ENCODE data around the gene CDH23. TPM values are rescaled to one million over a fixed set of nuclear protein-coding genes. Genes with fewer than 3 reads are reported as not detected.

The CDH23 gene
- total RNA-seq, 1 donor from 2014 or later, result 0.29 TPM

DNA sequence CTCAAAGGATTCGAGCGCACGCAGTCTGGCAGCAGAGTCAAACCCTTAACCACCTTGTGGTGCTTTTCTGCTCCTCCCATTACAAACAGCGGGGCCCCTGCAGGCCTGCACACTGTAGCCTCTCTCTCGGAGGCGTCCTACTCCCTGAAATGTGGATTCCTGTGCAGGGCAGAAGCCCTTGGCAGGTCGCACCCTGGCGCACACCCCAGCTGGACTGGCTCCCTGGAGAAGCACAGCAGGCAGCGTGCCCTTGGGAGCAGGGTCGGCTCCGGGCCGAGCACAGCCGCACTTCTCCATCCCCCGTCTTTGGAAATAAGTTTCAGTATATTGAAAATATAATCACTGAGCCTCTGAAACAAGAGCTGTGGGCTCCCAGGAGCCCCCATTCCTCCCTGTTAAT lies 178.7 kb downstream of the CDH23 start:
- TF ChIP-seq CTCF (IDR thresholded peaks at IDR 0.05), result no peak
- no peaks in the 10 kb centered on the region for H3K9me3 Mint-ChIP-seq
- H3K27ac Mint-ChIP-seq, result no peak overlapping the region
- DNase-seq (no peak), ATAC-seq (ENCODE audit: low read depth) (no peak)
- H3K4me1 Mint-ChIP-seq, result no peaks in the 10 kb centered on the region
- H3K36me3 Mint-ChIP-seq (ENCODE audit: low read depth), result no peaks in the 10 kb centered on the region
- peaks cover 5% of the 10 kb centered on the region for H3K27me3 Mint-ChIP-seq
- POLR2A ChIA-PET, result no interaction called here
- no peak overlapping the region for H3K4me3 Mint-ChIP-seq
- CTCF ChIA-PET, result no interaction called here
- intact Hi-C loops (cut with micrococcal nuclease), result no loop called here

- no peak overlapping the region for H3K4me3 Mint-ChIP-seq
- ChIA-PET POLR2A (no interaction called here), CTCF (no interaction called here)
- ATAC-seq (ENCODE audit: low read depth) (no peak), DNase-seq (no peak)
- no peaks in the 10 kb centered on the region for H3K4me1 Mint-ChIP-seq
- TF ChIP-seq CTCF (IDR thresholded peaks at IDR 0.05), result no peak
- intact Hi-C loops (cut with micrococcal nuclease), result no loop called here
- H3K27ac Mint-ChIP-seq, result no peak overlapping the region
- H3K9me3 Mint-ChIP-seq, result no peaks in the 10 kb centered on the region
- H3K27me3 Mint-ChIP-seq, result peaks cover 5% of the 10 kb centered on the region
- no peaks in the 10 kb centered on the region for H3K36me3 Mint-ChIP-seq (ENCODE audit: low read depth)
These were observed 179.4 kb downstream of the CDH23 start for GRCh38 chr10:71575934-71576801.

DNA sequence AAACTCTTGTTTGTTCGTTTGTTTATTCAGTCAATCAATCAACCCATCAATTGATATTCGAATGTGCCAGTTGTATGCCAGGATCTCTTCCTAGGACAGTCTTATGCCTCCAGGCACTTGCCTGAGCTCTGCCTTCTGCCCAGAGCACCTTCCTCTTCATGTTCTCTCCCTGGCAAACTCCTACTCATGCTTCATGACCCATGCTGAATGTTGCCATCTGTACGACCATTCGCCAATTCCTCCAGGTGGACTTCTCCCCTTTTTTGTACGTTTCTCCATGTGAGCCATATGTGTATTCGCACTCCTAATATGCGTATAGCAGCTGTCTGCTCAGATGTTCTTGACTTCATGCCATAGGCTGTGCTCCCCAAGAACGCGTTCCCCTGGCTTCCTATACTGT lies 180.1 kb downstream of the CDH23 start:
- Mint-ChIP-seq H3K36me3 (ENCODE audit: low read depth) (no peaks in the 10 kb centered on the region), H3K27me3 (peaks cover 5% of the 10 kb centered on the region), H3K4me1 (no peaks in the 10 kb centered on the region), H3K27ac (no peak overlapping the region), H3K4me3 (no peak overlapping the region), H3K9me3 (no peaks in the 10 kb centered on the region)
- POLR2A ChIA-PET, result no interaction called here
- ATAC-seq (ENCODE audit: low read depth) (no peak), DNase-seq (no peak)
- intact Hi-C loops (cut with micrococcal nuclease), result no loop called here
- CTCF ChIA-PET, result no interaction called here
- no peak for TF ChIP-seq CTCF (IDR thresholded peaks at IDR 0.05)

- ATAC-seq (ENCODE audit: low read depth), result no peak
- H3K9me3 Mint-ChIP-seq, result no peaks in the 10 kb centered on the region
- CTCF ChIA-PET, result interaction anchor here (2.2 kb wide), 1 partner anchor 8 kb away, joined by 8 read pairs; no protein-coding TSS in a partner anchor
- POLR2A ChIA-PET, result no interaction called here
- intact Hi-C loops (cut with micrococcal nuclease), result no loop called here
- peaks cover 5% of the 10 kb centered on the region for H3K27me3 Mint-ChIP-seq
- no peak for DNase-seq
- H3K27ac Mint-ChIP-seq, result no peak overlapping the region
- TF ChIP-seq CTCF (IDR thresholded peaks at IDR 0.05), result no peak
- H3K4me3 Mint-ChIP-seq, result no peak overlapping the region
- H3K4me1 Mint-ChIP-seq, result no peaks in the 10 kb centered on the region
- H3K36me3 Mint-ChIP-seq (ENCODE audit: low read depth), result no peaks in the 10 kb centered on the region
These were observed 180.6 kb downstream of the CDH23 start for GRCh38 chr10:71577345-71577744.

- no peaks in the 10 kb centered on the region for H3K4me1 Mint-ChIP-seq
- TF ChIP-seq CTCF (IDR thresholded peaks at IDR 0.05), result no peak
- H3K4me3 Mint-ChIP-seq, result no peak overlapping the region
- no peaks in the 10 kb centered on the region for H3K36me3 Mint-ChIP-seq (ENCODE audit: low read depth)
- no peak overlapping the region for H3K27ac Mint-ChIP-seq
- no peaks in the 10 kb centered on the region for H3K9me3 Mint-ChIP-seq
- CTCF ChIA-PET, result interaction anchor here (2.2 kb wide), 1 partner anchor 9 kb away, joined by 8 read pairs; no protein-coding TSS in a partner anchor
- ATAC-seq (ENCODE audit: low read depth) (no peak), DNase-seq (no peak)
- peaks cover 5% of the 10 kb centered on the region for H3K27me3 Mint-ChIP-seq
- POLR2A ChIA-PET, result no interaction called here
- intact Hi-C loops (cut with micrococcal nuclease), result no loop called here
These were observed 181.3 kb downstream of the CDH23 start for GRCh38 chr10:71578069-71578468.

Data from activated B cell treated with CpG ODN at 0.5 μM for 24 hours (primary cell).